ENCODE data around the gene MARCHF9. TPM values are rescaled to one million over a fixed set of nuclear protein-coding genes. Genes with fewer than 3 reads are reported as not detected.
A peak's percentile ranks its signal among the peaks of the same experiment; 100 is the strongest.

Gene MARCHF9
- total RNA-seq, 1 donor, result 0.72 TPM

GRCh38 chr12:57732726-57733593, 21.9 kb upstream of the MARCHF9 start:
- H2AFZ ChIP-seq (ENCODE audit: low read length), result no peak overlapping the region

GRCh38 chr12:57733928-57734327, 21.0 kb upstream of the MARCHF9 start:
- no peak for DNase-seq (ENCODE audit: insufficient read length, low spot score, missing footprints)
- Histone ChIP-seq H3K4me1 (ENCODE audit: insufficient read depth, low read length) (peaks cover 9% of the 10 kb centered on the region), H3K27me3 (ENCODE audit: insufficient read depth, low read length) (peaks cover 64% of the 10 kb centered on the region)

More at GRCh38 chr12:57732726-57733593, 21.9 kb upstream of the MARCHF9 start:
- Histone ChIP-seq H3K4me3 (ENCODE audit: insufficient read depth, low read length) (no peak overlapping the region), H3K4me2 (ENCODE audit: insufficient read depth, low read length) (no peak overlapping the region), H3K79me2 (ENCODE audit: insufficient read depth, low read length) (no peaks in the 10 kb centered on the region), H3K36me3 (ENCODE audit: insufficient read depth, low read length) (no peaks in the 10 kb centered on the region), H4K20me1 (ENCODE audit: insufficient read depth, low read length) (peaks cover 4% of the 10 kb centered on the region), H3K27me3 (ENCODE audit: insufficient read depth, low read length) (peaks cover 57% of the 10 kb centered on the region), H3K9me3 (ENCODE audit: low read depth, low read length) (no peaks in the 10 kb centered on the region), H3K27ac (ENCODE audit: low read depth, low read length) (no peak overlapping the region), H3K4me1 (ENCODE audit: insufficient read depth, low read length) (peaks cover 9% of the 10 kb centered on the region)
- peak; percentile 79 for DNase-seq (ENCODE audit: insufficient read length, low spot score, missing footprints)
- TF ChIP-seq CTCF (IDR thresholded peaks at IDR 0.05; ENCODE audit: extremely low read depth, low read depth, low read length), result no peak

GRCh38 chr12:57734591-57734990, 20.3 kb upstream of the MARCHF9 start:
- peak; percentile 69 for DNase-seq (ENCODE audit: insufficient read length, low spot score, missing footprints)
- TF ChIP-seq CTCF (IDR thresholded peaks at IDR 0.05; ENCODE audit: extremely low read depth, low read depth, low read length), result no peak
- no peaks in the 10 kb centered on the region for H3K36me3 ChIP-seq (ENCODE audit: insufficient read depth, low read length)
- H3K27me3 ChIP-seq (ENCODE audit: insufficient read depth, low read length), result peaks cover 71% of the 10 kb centered on the region
- no peak overlapping the region for H3K4me2 ChIP-seq (ENCODE audit: insufficient read depth, low read length)
- no peaks in the 10 kb centered on the region for H3K9me3 ChIP-seq (ENCODE audit: low read depth, low read length)
- H3K4me1 ChIP-seq (ENCODE audit: insufficient read depth, low read length), result peaks cover 9% of the 10 kb centered on the region
- H2AFZ ChIP-seq (ENCODE audit: low read length), result no peak overlapping the region
- H3K79me2 ChIP-seq (ENCODE audit: insufficient read depth, low read length), result no peaks in the 10 kb centered on the region
- peaks cover 4% of the 10 kb centered on the region for H4K20me1 ChIP-seq (ENCODE audit: insufficient read depth, low read length)
- no peak overlapping the region for H3K27ac ChIP-seq (ENCODE audit: low read depth, low read length)
- no peak overlapping the region for H3K4me3 ChIP-seq (ENCODE audit: insufficient read depth, low read length)

More at GRCh38 chr12:57733928-57734327, 21.0 kb upstream of the MARCHF9 start:
- Histone ChIP-seq H3K27ac (ENCODE audit: low read depth, low read length) (no peak overlapping the region), H2AFZ (ENCODE audit: low read length) (no peak overlapping the region), H3K79me2 (ENCODE audit: insufficient read depth, low read length) (no peaks in the 10 kb centered on the region), H3K36me3 (ENCODE audit: insufficient read depth, low read length) (no peaks in the 10 kb centered on the region), H4K20me1 (ENCODE audit: insufficient read depth, low read length) (peaks cover 4% of the 10 kb centered on the region), H3K4me3 (ENCODE audit: insufficient read depth, low read length) (no peak overlapping the region), H3K4me2 (ENCODE audit: insufficient read depth, low read length) (no peak overlapping the region), H3K9me3 (ENCODE audit: low read depth, low read length) (no peaks in the 10 kb centered on the region)
- TF ChIP-seq CTCF (IDR thresholded peaks at IDR 0.05; ENCODE audit: extremely low read depth, low read depth, low read length), result no peak

GRCh38 chr12:57735198-57735855, 19.6 kb upstream of the MARCHF9 start:
- Histone ChIP-seq H3K27me3 (ENCODE audit: insufficient read depth, low read length) (peaks cover 75% of the 10 kb centered on the region), H3K9me3 (ENCODE audit: low read depth, low read length) (no peaks in the 10 kb centered on the region), H4K20me1 (ENCODE audit: insufficient read depth, low read length) (peaks cover 4% of the 10 kb centered on the region), H3K4me1 (ENCODE audit: insufficient read depth, low read length) (peaks cover 9% of the 10 kb centered on the region), H3K36me3 (ENCODE audit: insufficient read depth, low read length) (no peaks in the 10 kb centered on the region), H3K4me2 (ENCODE audit: insufficient read depth, low read length) (peak overlapping the region; percentile 58), H3K27ac (ENCODE audit: low read depth, low read length) (no peak overlapping the region), H3K79me2 (ENCODE audit: insufficient read depth, low read length) (no peaks in the 10 kb centered on the region), H2AFZ (ENCODE audit: low read length) (no peak overlapping the region), H3K4me3 (ENCODE audit: insufficient read depth, low read length) (no peak overlapping the region)
- peak; percentile 71 for DNase-seq (ENCODE audit: insufficient read length, low spot score, missing footprints)
- no peak for TF ChIP-seq CTCF (IDR thresholded peaks at IDR 0.05; ENCODE audit: extremely low read depth, low read depth, low read length)
